PC-3 (cell line): ENCODE data around the gene ITGA1. TPM values are rescaled to one million over a fixed set of nuclear protein-coding genes. Genes with fewer than 3 reads are reported as not detected.

Source experiments
- ATAC-seq: fragments of 200-7000 bp; cut with Tn5 transposase; 2 replicates; pipeline ENCODE4 v1.9.1; 2020; ENCODE audit warnings: mild to moderate bottlenecking, moderate library complexity
- BruUV-seq: library from RNA; stranded (reverse); fragments of 400-500 nt; replicated peaks from 2 replicates; lab custom pipeline; 2021; lab: Mats Ljungman, UMichigan
- CTCF ChIA-PET: fragments of 300-600 bp; sonication (Branson Sonifier 250); formaldehyde crosslinking; loops from one replicate; lab custom pipeline; 2022; ENCODE audit warnings: antibody characterized with exemption; lab: Charles Lee
- POLR2A ChIA-PET: fragments of 300-600 bp; sonication (Branson Sonifier 250); formaldehyde crosslinking; loops from one replicate; lab custom pipeline; 2022; ENCODE audit warnings: antibody characterized with exemption; ENCODE audit not compliant: unreplicated experiment; lab: Charles Lee
- DNase-seq: peaks from one replicate; pipeline ENCODE4 v3.0.0-alpha.2; 2015
- H2AFZ ChIP-seq: fragments of 300-600 bp; sonication (generic); 2 replicates; pipeline ENCODE4 v1.6.0; 2016; ENCODE audit warnings: antibody characterized with exemption, low read length
- H3F3A ChIP-seq: fragments of 300-600 bp; sonication (generic); one replicate; pipeline ENCODE4 v1.6.0; 2017; ENCODE audit warnings: antibody characterized with exemption, low read length, control low read depth, mild to moderate bottlenecking; ENCODE audit not compliant: unreplicated experiment
- H3K27ac ChIP-seq: fragments of 300-600 bp; sonication (generic); 2 replicates; pipeline ENCODE4 v1.5.1; 2016; ENCODE audit warnings: mild to moderate bottlenecking, low read length
- H3K27me3 ChIP-seq: fragments of 300-600 bp; sonication (generic); 2 replicates; pipeline ENCODE4 v1.6.1; 2016; ENCODE audit warnings: low read length, mixed read lengths
- H3K36me3 ChIP-seq: fragments of 300-600 bp; sonication (generic); 2 replicates; pipeline ENCODE4 v1.6.1; 2016; ENCODE audit warnings: low read depth, mixed run types, low read length, mixed read lengths
- H3K4me1 ChIP-seq: fragments of 300-600 bp; sonication (generic); 2 replicates; pipeline ENCODE4 v1.5.1; 2016; ENCODE audit warnings: low read length; ENCODE audit not compliant: insufficient read depth
- H3K4me2 ChIP-seq: fragments of 300-600 bp; sonication (generic); 2 replicates; pipeline ENCODE4 v1.6.0; 2016; ENCODE audit warnings: low read length
- H3K4me3 ChIP-seq: fragments of 300-600 bp; sonication (generic); 2 replicates; pipeline ENCODE4 v1.5.1; 2016; ENCODE audit warnings: mild to moderate bottlenecking, low read length, mixed read lengths
- H3K79me2 ChIP-seq: fragments of 300-600 bp; sonication (generic); 2 replicates; pipeline ENCODE4 v1.6.1; 2017; ENCODE audit warnings: low read length, mixed read lengths
- H3K9ac ChIP-seq: fragments of 300-600 bp; sonication (generic); 2 replicates; pipeline ENCODE4 v1.6.0; 2016; ENCODE audit warnings: mild to moderate bottlenecking, low read length
- H3K9me2 ChIP-seq: fragments of 300-600 bp; sonication (generic); replicated peaks from 2 replicates; pipeline ENCODE4 v1.6.1; 2016; ENCODE audit warnings: mixed run types, low read length, mixed read lengths
- H3K9me3 ChIP-seq: fragments of 300-600 bp; sonication (generic); 2 replicates; pipeline ENCODE4 v1.6.1; 2016; ENCODE audit warnings: low read length, mixed read lengths
- H4K20me1 ChIP-seq: fragments of 300-600 bp; sonication (generic); 2 replicates; pipeline ENCODE4 v1.6.1; 2016; ENCODE audit warnings: low read length, mixed read lengths
- EZH2 ChIP-seq: fragments of 300-600 bp; sonication (generic); IDR thresholded peaks from one replicate; pipeline ENCODE4 v1.6.1; 2017; ENCODE audit warnings: antibody characterized with exemption, mild to moderate bottlenecking, low read length; ENCODE audit not compliant: unreplicated experiment
- EZH2phosphoT487 ChIP-seq: fragments of 300-600 bp; sonication (generic); IDR thresholded peaks from 2 replicates; pipeline ENCODE4 v1.6.1; 2018; ENCODE audit warnings: mild to moderate bottlenecking, antibody characterized with exemption, low read length, borderline replicate concordance
- intact Hi-C: fragments of 100-400 bp; cut with micrococcal nuclease; formaldehyde crosslinking; loops from 2 replicates; pipeline ENCODE4 v1.9.0; 2023
- total RNA-seq: library from RNA; depleted of rRNA; stranded (reverse); fragments of >200 nt; gene quantifications from 2 replicates; pipeline ENCODE4 v1.2.3, GENCODE V29; 2014
- TF ChIP-seq, protein P1 (sequence below): fragments of 300-600 bp; sonication (generic); conservative IDR thresholded peaks from 2 replicates; pipeline ENCODE4 v1.5.1; 2017; ENCODE audit warnings: antibody characterized with exemption, low read depth, mild to moderate bottlenecking, low read length

ITGA1 gene
- total RNA-seq, 1 experiment from 2014 or later, result 4.7 TPM

GRCh38 chr5:52839285-52839684 lies 51.6 kb downstream of the ITGA1 start:
- Histone ChIP-seq H3K4me3 (no peak overlapping the region), H2AFZ (no peak overlapping the region), H3K79me2 (no peaks in the 10 kb centered on the region), H4K20me1 (no peaks in the 10 kb centered on the region), H3F3A (no peaks in the 10 kb centered on the region), H3K27me3 (no peaks in the 10 kb centered on the region), H3K9me2 (no peaks in the 10 kb centered on the region), H3K4me1 (no peaks in the 10 kb centered on the region), H3K4me2 (no peak overlapping the region), H3K9ac (no peak overlapping the region), H3K36me3 (no peaks in the 10 kb centered on the region), H3K27ac (no peak overlapping the region), H3K9me3 (no peaks in the 10 kb centered on the region)
- ATAC-seq (no peak), DNase-seq (no peak)
- POLR2A ChIA-PET, result no interaction called here
- TF ChIP-seq, protein P1, sequence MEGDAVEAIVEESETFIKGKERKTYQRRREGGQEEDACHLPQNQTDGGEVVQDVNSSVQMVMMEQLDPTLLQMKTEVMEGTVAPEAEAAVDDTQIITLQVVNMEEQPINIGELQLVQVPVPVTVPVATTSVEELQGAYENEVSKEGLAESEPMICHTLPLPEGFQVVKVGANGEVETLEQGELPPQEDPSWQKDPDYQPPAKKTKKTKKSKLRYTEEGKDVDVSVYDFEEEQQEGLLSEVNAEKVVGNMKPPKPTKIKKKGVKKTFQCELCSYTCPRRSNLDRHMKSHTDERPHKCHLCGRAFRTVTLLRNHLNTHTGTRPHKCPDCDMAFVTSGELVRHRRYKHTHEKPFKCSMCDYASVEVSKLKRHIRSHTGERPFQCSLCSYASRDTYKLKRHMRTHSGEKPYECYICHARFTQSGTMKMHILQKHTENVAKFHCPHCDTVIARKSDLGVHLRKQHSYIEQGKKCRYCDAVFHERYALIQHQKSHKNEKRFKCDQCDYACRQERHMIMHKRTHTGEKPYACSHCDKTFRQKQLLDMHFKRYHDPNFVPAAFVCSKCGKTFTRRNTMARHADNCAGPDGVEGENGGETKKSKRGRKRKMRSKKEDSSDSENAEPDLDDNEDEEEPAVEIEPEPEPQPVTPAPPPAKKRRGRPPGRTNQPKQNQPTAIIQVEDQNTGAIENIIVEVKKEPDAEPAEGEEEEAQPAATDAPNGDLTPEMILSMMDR, result no peak
- TF ChIP-seq EZH2phosphoT487, result no peak
- no peak for TF ChIP-seq EZH2
- CTCF ChIA-PET, result no interaction called here
- no TSS peak for BruUV-seq
- intact Hi-C loops, result no loop called here

DNA sequence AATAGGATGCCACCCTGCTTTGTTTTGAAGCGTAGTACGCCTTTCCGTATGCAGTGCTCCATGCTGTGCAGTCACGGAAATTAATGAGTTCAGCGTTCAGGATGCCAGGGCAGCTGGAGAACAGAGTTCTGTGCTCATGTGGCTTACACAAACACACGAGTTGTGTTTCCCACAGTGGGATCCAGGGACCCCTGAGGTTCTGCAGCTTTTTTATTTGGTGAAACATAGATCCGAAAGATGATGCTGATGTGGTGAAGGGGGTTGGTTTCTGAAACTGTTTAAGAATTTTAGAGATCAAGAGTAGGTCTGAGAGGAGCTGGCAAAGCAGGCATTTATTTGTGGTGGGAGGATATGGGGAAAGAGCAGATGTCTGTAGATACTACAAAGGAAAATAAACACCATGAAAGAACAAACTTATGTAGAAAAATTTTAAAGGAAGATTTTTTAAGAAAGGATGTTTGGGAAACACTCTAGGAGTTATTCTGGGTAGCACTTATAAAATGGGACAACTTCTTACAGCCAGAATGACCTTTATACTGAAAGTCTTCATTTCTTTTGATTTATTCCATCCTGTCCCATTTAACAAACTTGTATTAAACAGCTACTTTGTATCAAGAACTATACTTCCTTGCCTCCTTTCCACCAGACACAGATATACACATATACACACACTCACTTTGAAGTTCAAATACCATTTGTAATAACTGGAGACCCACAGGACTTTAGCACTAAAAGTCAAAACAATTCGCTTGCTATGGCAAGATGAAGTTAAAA lies 52.7 kb downstream of the ITGA1 start:
- Histone ChIP-seq H3K4me3 (no peak overlapping the region), H3K4me2 (no peak overlapping the region), H3K27ac (no peak overlapping the region), H3K9me2 (no peaks in the 10 kb centered on the region), H3K36me3 (no peaks in the 10 kb centered on the region), H4K20me1 (no peaks in the 10 kb centered on the region), H3K27me3 (no peaks in the 10 kb centered on the region), H3K4me1 (no peaks in the 10 kb centered on the region), H3F3A (no peaks in the 10 kb centered on the region), H2AFZ (no peak overlapping the region), H3K9ac (no peak overlapping the region), H3K9me3 (no peaks in the 10 kb centered on the region), H3K79me2 (no peaks in the 10 kb centered on the region)
- DNase-seq, result no peak
- intact Hi-C loops, result no loop called here
- POLR2A ChIA-PET, result no interaction called here
- TF ChIP-seq, protein P1, result no peak
- TF ChIP-seq EZH2phosphoT487 (no peak), EZH2 (no peak)
- CTCF ChIA-PET, result interaction anchor here (0.6 kb wide), 1 partner anchor 90 kb away, joined by 3 read pairs; no protein-coding TSS in a partner anchor
- no peak for ATAC-seq
- no TSS peak for BruUV-seq

- Histone ChIP-seq H3K4me3 (no peak overlapping the region), H3F3A (no peaks in the 10 kb centered on the region), H2AFZ (no peak overlapping the region), H3K27ac (no peak overlapping the region), H3K9me2 (no peaks in the 10 kb centered on the region), H3K27me3 (no peaks in the 10 kb centered on the region), H4K20me1 (no peaks in the 10 kb centered on the region), H3K36me3 (no peaks in the 10 kb centered on the region), H3K4me2 (no peak overlapping the region), H3K4me1 (no peaks in the 10 kb centered on the region), H3K79me2 (no peaks in the 10 kb centered on the region), H3K9ac (no peak overlapping the region), H3K9me3 (no peaks in the 10 kb centered on the region)
- ATAC-seq (no peak), DNase-seq (no peak)
- TF ChIP-seq EZH2phosphoT487 (no peak), EZH2 (no peak)
- TF ChIP-seq, protein P1, result no peak
- CTCF ChIA-PET, result interaction anchor here (0.6 kb wide), 1 partner anchor 90 kb away, joined by 3 read pairs; no protein-coding TSS in a partner anchor
- POLR2A ChIA-PET, result no interaction called here
- intact Hi-C loops, result no loop called here
- BruUV-seq, result no TSS peak
Observed at GRCh38 chr5:52841114-52841513, 53.4 kb downstream of the ITGA1 start.
